ENCODE results near the gene NFKB1. TPM values are rescaled to one million over a fixed set of nuclear protein-coding genes. Genes with fewer than 3 reads are reported as not detected.

NFKB1 gene
- total RNA-seq, 1 donor from 2014 or later: 38.5 TPM

GRCh38 chr4:102526532-102526931 is 25.4 kb downstream of the NFKB1 start:
- TF ChIP-seq POLR2A (IDR thresholded peaks at IDR 0.05): no peak
- no peak for TF ChIP-seq POLR2AphosphoS5 (IDR thresholded peaks at IDR 0.05; ENCODE audit: insufficient read depth in 1 of 2, low read depth in 1 of 2)
- TF ChIP-seq CTCF (IDR thresholded peaks at IDR 0.05): no peak
- Histone ChIP-seq H3K27ac (no peak overlapping the region), H3K4me1 (peaks cover 29% of the 10 kb centered on the region), H3K36me3 (no peaks in the 10 kb centered on the region), H3K27me3 (no peaks in the 10 kb centered on the region), H3K4me3 (no peak overlapping the region), H3K9me3 (no peaks in the 10 kb centered on the region)
- DNase-seq (ENCODE audit: extremely low spot score in 2 of 2): no peak
- intact Hi-C loops (cut with DNase I): no loop called here

- intact Hi-C loops (cut with DNase I): no loop called here
- Histone ChIP-seq H3K9me3 (no peaks in the 10 kb centered on the region), H3K27ac (peak overlapping the region; percentile 18), H3K36me3 (no peaks in the 10 kb centered on the region), H3K27me3 (no peaks in the 10 kb centered on the region), H3K4me1 (peaks cover 18% of the 10 kb centered on the region), H3K4me3 (no peak overlapping the region)
- DNase-seq (ENCODE audit: extremely low spot score in 2 of 2): no peak
- TF ChIP-seq POLR2AphosphoS5 (IDR thresholded peaks at IDR 0.05; ENCODE audit: insufficient read depth in 1 of 2, low read depth in 1 of 2) (no peak), CTCF (IDR thresholded peaks at IDR 0.05) (no peak), POLR2A (IDR thresholded peaks at IDR 0.05) (no peak)
Measured at GRCh38 chr4:102527695-102528283, 26.6 kb downstream of the NFKB1 start.

GRCh38 chr4:102529977-102530376 is 28.8 kb downstream of the NFKB1 start:
- H3K4me1 ChIP-seq: peaks cover 11% of the 10 kb centered on the region
- no peak overlapping the region for H3K4me3 ChIP-seq
- no peak for DNase-seq (ENCODE audit: extremely low spot score in 2 of 2)
- intact Hi-C loops (cut with DNase I): no loop called here
- H3K9me3 ChIP-seq: no peaks in the 10 kb centered on the region
- TF ChIP-seq POLR2AphosphoS5 (IDR thresholded peaks at IDR 0.05; ENCODE audit: insufficient read depth in 1 of 2, low read depth in 1 of 2) (no peak), POLR2A (IDR thresholded peaks at IDR 0.05) (no peak), CTCF (IDR thresholded peaks at IDR 0.05) (no peak)
- H3K27me3 ChIP-seq: no peaks in the 10 kb centered on the region
- no peaks in the 10 kb centered on the region for H3K36me3 ChIP-seq
- no peak overlapping the region for H3K27ac ChIP-seq

- intact Hi-C loops (cut with DNase I): no loop called here
- DNase-seq (ENCODE audit: extremely low spot score in 2 of 2): no peak
- no peak overlapping the region for H3K27ac ChIP-seq
- H3K9me3 ChIP-seq: no peaks in the 10 kb centered on the region
- no peak overlapping the region for H3K4me3 ChIP-seq
- no peaks in the 10 kb centered on the region for H3K36me3 ChIP-seq
- no peaks in the 10 kb centered on the region for H3K27me3 ChIP-seq
- no peak for TF ChIP-seq POLR2AphosphoS5 (IDR thresholded peaks at IDR 0.05; ENCODE audit: insufficient read depth in 1 of 2, low read depth in 1 of 2)
- TF ChIP-seq POLR2A (IDR thresholded peaks at IDR 0.05): no peak
- TF ChIP-seq CTCF (IDR thresholded peaks at IDR 0.05): no peak
- peaks cover 20% of the 10 kb centered on the region for H3K4me1 ChIP-seq
Measured at GRCh38 chr4:102530986-102531385, 29.8 kb downstream of the NFKB1 start.

- TF ChIP-seq POLR2A (IDR thresholded peaks at IDR 0.05) (no peak), CTCF (IDR thresholded peaks at IDR 0.05) (no peak)
- Histone ChIP-seq H3K27ac (no peak overlapping the region), H3K9me3 (no peaks in the 10 kb centered on the region), H3K36me3 (no peaks in the 10 kb centered on the region), H3K4me1 (peaks cover 24% of the 10 kb centered on the region), H3K27me3 (no peaks in the 10 kb centered on the region), H3K4me3 (no peak overlapping the region)
- no peak for DNase-seq (ENCODE audit: extremely low spot score in 2 of 2)
- intact Hi-C loops (cut with DNase I): no loop called here
Measured at GRCh38 chr4:102531462-102531861, 30.3 kb downstream of the NFKB1 start.
